MM.1S (cell line): ENCODE measurements around the gene TXNIP.
A peak's percentile ranks its signal among the peaks of the same experiment; 100 is the strongest.

Source experiments
- DNase-seq: peaks from one replicate; pipeline ENCODE4 v3.0.0-alpha.2; 2015
- H2AFZ ChIP-seq: fragments of 300-600 bp; sonication (generic); 2 replicates; pipeline ENCODE4 v1.6.0; 2016; ENCODE audit warnings: antibody characterized with exemption, low read length
- H3F3A ChIP-seq: fragments of 300-600 bp; sonication (generic); 2 replicates; pipeline ENCODE4 v1.6.1; 2016; ENCODE audit warnings: mild to moderate bottlenecking, antibody characterized with exemption, low read length, moderate library complexity, mixed read lengths; ENCODE audit not compliant: insufficient read depth
- H3K27ac ChIP-seq: fragments of 300-600 bp; sonication (generic); 2 replicates; pipeline ENCODE4 v1.5.1; 2016; ENCODE audit warnings: mild to moderate bottlenecking, low read length
- H3K27me3 ChIP-seq: fragments of 300-600 bp; sonication (generic); replicated peaks from 2 replicates; pipeline ENCODE4 v1.6.0; 2016; ENCODE audit warnings: low read length; ENCODE audit not compliant: insufficient read depth
- H3K36me3 ChIP-seq: fragments of 300-600 bp; sonication (generic); replicated peaks from 2 replicates; pipeline ENCODE4 v1.6.1; 2016; ENCODE audit warnings: mild to moderate bottlenecking, low read length, mixed read lengths; ENCODE audit not compliant: insufficient read depth
- H3K4me1 ChIP-seq: fragments of 300-600 bp; sonication (generic); 2 replicates; pipeline ENCODE4 v1.6.1; 2016; ENCODE audit warnings: low read length, mixed read lengths
- H3K4me2 ChIP-seq: fragments of 300-600 bp; sonication (generic); 2 replicates; pipeline ENCODE4 v1.6.0; 2016; ENCODE audit warnings: low read depth, low read length
- H3K4me3 ChIP-seq: fragments of 300-600 bp; sonication (generic); 2 replicates; pipeline ENCODE4 v1.5.1; 2016; ENCODE audit warnings: low read length, mixed read lengths
- H3K79me2 ChIP-seq: fragments of 300-600 bp; sonication (generic); 2 replicates; pipeline ENCODE4 v1.6.1; 2016; ENCODE audit warnings: mixed run types, low read length, mixed read lengths
- H3K9ac ChIP-seq: fragments of 300-600 bp; sonication (generic); 2 replicates; pipeline ENCODE4 v1.6.1; 2016; ENCODE audit warnings: low read length, mixed read lengths
- H3K9me2 ChIP-seq: fragments of 300-600 bp; sonication (generic); replicated peaks from 2 replicates; pipeline ENCODE4 v1.6.1; 2016; ENCODE audit warnings: mild to moderate bottlenecking, low read length, mixed read lengths; ENCODE audit not compliant: insufficient read depth
- H3K9me3 ChIP-seq: fragments of 300-600 bp; sonication (generic); replicated peaks from 2 replicates; pipeline ENCODE4 v1.6.1; 2016; ENCODE audit warnings: mild to moderate bottlenecking, low read length, mixed read lengths; ENCODE audit not compliant: insufficient read depth
- H4K20me1 ChIP-seq: fragments of 300-600 bp; sonication (generic); 2 replicates; pipeline ENCODE4 v1.6.1; 2016; ENCODE audit warnings: mild to moderate bottlenecking, low read length, moderate library complexity, mixed read lengths; ENCODE audit not compliant: insufficient read depth
- CTCF ChIP-seq: fragments of 300-600 bp; sonication (generic); IDR thresholded peaks from 2 replicates; pipeline ENCODE4 v1.5.1; 2016; ENCODE audit warnings: antibody characterized with exemption, low read length, mixed read lengths
- EZH2 ChIP-seq: fragments of 300-600 bp; sonication (generic); optimal IDR thresholded peaks from 2 replicates; pipeline ENCODE3; 2017; ENCODE audit warnings: low read depth, mild to moderate bottlenecking, antibody characterized with exemption, low read length, mixed read lengths
- EZH2phosphoT487 ChIP-seq: fragments of 300-600 bp; sonication (generic); IDR thresholded peaks from 2 replicates; pipeline ENCODE4 v1.6.1; 2018; ENCODE audit warnings: antibody characterized with exemption, low read length

TXNIP gene

GRCh38 chr1:146019231-146020057 lies 23.1 kb upstream of the TXNIP start:
- no peaks in the 10 kb centered on the region for H3K36me3 ChIP-seq
- H3F3A ChIP-seq = no peaks in the 10 kb centered on the region
- H3K9ac ChIP-seq = no peak overlapping the region
- peak overlapping the region; percentile 34 for H2AFZ ChIP-seq
- H3K4me1 ChIP-seq = no peaks in the 10 kb centered on the region
- TF ChIP-seq EZH2 (no peak), CTCF (no peak), EZH2phosphoT487 (no peak)
- no peaks in the 10 kb centered on the region for H3K9me2 ChIP-seq
- no peak overlapping the region for H3K27ac ChIP-seq
- no peaks in the 10 kb centered on the region for H3K9me3 ChIP-seq
- DNase-seq = no peak
- H3K79me2 ChIP-seq = no peaks in the 10 kb centered on the region
- 0 out of 2 replicates have a peak overlapping the region, but pooled peaks have one; percentile 7 for H3K4me2 ChIP-seq
- peaks cover 23% of the 10 kb centered on the region for H3K27me3 ChIP-seq
- no peaks in the 10 kb centered on the region for H4K20me1 ChIP-seq
- no peak overlapping the region for H3K4me3 ChIP-seq

- Histone ChIP-seq H3K36me3 (no peaks in the 10 kb centered on the region), H3K79me2 (no peaks in the 10 kb centered on the region), H3K27me3 (peaks cover 23% of the 10 kb centered on the region), H3K4me3 (no peak overlapping the region), H2AFZ (no peak overlapping the region), H3K9me3 (no peaks in the 10 kb centered on the region), H3K9me2 (no peaks in the 10 kb centered on the region), H3K4me1 (0 out of 2 replicates have a peak, but pooled peaks cover 3% of the 10 kb centered on the region), H4K20me1 (no peaks in the 10 kb centered on the region), H3K9ac (no peak overlapping the region), H3K4me2 (no peak overlapping the region), H3K27ac (no peak overlapping the region), H3F3A (no peaks in the 10 kb centered on the region)
- no peak for DNase-seq
- TF ChIP-seq EZH2phosphoT487 (no peak), EZH2 (no peak), CTCF (no peak)
Measured at GRCh38 chr1:146016891-146017290, 20.5 kb upstream of the TXNIP start.

- Histone ChIP-seq H3K9me2 (no peaks in the 10 kb centered on the region), H3K27me3 (peaks cover 2% of the 10 kb centered on the region; the same call in 1 of the 2 replicates), H3K27ac (no peak overlapping the region), H3K9me3 (no peaks in the 10 kb centered on the region), H3K4me2 (no peak overlapping the region), H3K79me2 (no peaks in the 10 kb centered on the region), H3K9ac (no peak overlapping the region), H3K4me1 (0 out of 2 replicates have a peak, but pooled peaks cover 3% of the 10 kb centered on the region), H4K20me1 (no peaks in the 10 kb centered on the region), H3F3A (no peaks in the 10 kb centered on the region), H3K36me3 (no peaks in the 10 kb centered on the region), H3K4me3 (no peak overlapping the region), H2AFZ (no peak overlapping the region)
- DNase-seq = no peak
- TF ChIP-seq EZH2 = no peak
- no peak for TF ChIP-seq CTCF
- TF ChIP-seq EZH2phosphoT487 = no peak
Measured at GRCh38 chr1:146013559-146013922, 17.2 kb upstream of the TXNIP start.
